ENCODE data around the gene FSTL3. TPM values are rescaled to one million over a fixed set of nuclear protein-coding genes. Genes with fewer than 3 reads are reported as not detected.
A peak's percentile ranks its signal among the peaks of the same experiment; 100 is the strongest.

FSTL3 gene
- total RNA-seq, 2 donors from 2014 or later: 64.4 to 437 TPM

GRCh38 chr19:670609-671075 lies 5.5 kb upstream of the FSTL3 start:
- H3K4me3 ChIP-seq: no peak overlapping the region
- H3K36me3 ChIP-seq: no peaks in the 10 kb centered on the region
- H3K27me3 ChIP-seq: no peaks in the 10 kb centered on the region
- H3K9me3 ChIP-seq: no peaks in the 10 kb centered on the region
- peaks cover 0 to 26% of the 10 kb centered on the region in 2 donors for H3K4me1 ChIP-seq
- H3K27ac ChIP-seq: no peak overlapping the region
- DNase-seq (ENCODE audit: low spot score): no peak
- no peak for TF ChIP-seq CTCF (IDR thresholded peaks at IDR 0.05)

- no peaks in the 10 kb centered on the region for H3K9me3 ChIP-seq
- peaks cover 5% of the 10 kb centered on the region for H3K36me3 ChIP-seq
- no peak for TF ChIP-seq CTCF (IDR thresholded peaks at IDR 0.05)
- no peak for DNase-seq (ENCODE audit: low spot score)
- peaks cover 0 to 53% of the 10 kb centered on the region in 2 donors for H3K4me1 ChIP-seq
- no peaks in the 10 kb centered on the region for H3K27me3 ChIP-seq
- no peak overlapping the region for H3K4me3 ChIP-seq
- peak overlapping the region; percentile 91 to 100 for H3K27ac ChIP-seq
Measured at GRCh38 chr19:674282-675151, 1.7 kb upstream of the FSTL3 start.

GRCh38 chr19:676007-676338 lies 219 bp upstream of the FSTL3 start:
- H3K27ac ChIP-seq: peak overlapping the region; percentile 91 to 100
- H3K27me3 ChIP-seq: no peaks in the 10 kb centered on the region
- DNase-seq (ENCODE audit: low spot score): no peak
- H3K9me3 ChIP-seq: no peaks in the 10 kb centered on the region
- peaks cover 5% of the 10 kb centered on the region for H3K36me3 ChIP-seq
- H3K4me3 ChIP-seq: peak overlapping the region; percentile 61 to 72
- H3K4me1 ChIP-seq: peaks cover 0 to 56% of the 10 kb centered on the region in 2 donors
- no peak for TF ChIP-seq CTCF (IDR thresholded peaks at IDR 0.05)

- no peak for TF ChIP-seq CTCF (IDR thresholded peaks at IDR 0.05)
- Histone ChIP-seq H3K4me3 (peak overlapping the region; percentile 61 to 72), H3K36me3 (peaks cover 14% of the 10 kb centered on the region), H3K27ac (peak overlapping the region; percentile 91 to 100), H3K9me3 (no peaks in the 10 kb centered on the region), H3K4me1 (peaks cover 0 to 56% of the 10 kb centered on the region in 2 donors), H3K27me3 (no peaks in the 10 kb centered on the region)
- peak; percentile 92 for DNase-seq (ENCODE audit: low spot score)
Measured at GRCh38 chr19:677201-677600, 1.0 kb downstream of the FSTL3 start.

GRCh38 chr19:677601-678436 lies 1.6 kb downstream of the FSTL3 start:
- TF ChIP-seq CTCF (IDR thresholded peaks at IDR 0.05): no peak

More at GRCh38 chr19:677601-678436, 1.6 kb downstream of the FSTL3 start:
- Histone ChIP-seq H3K9me3 (no peaks in the 10 kb centered on the region), H3K4me1 (peaks cover 0 to 56% of the 10 kb centered on the region in 2 donors), H3K36me3 (peaks cover 14% of the 10 kb centered on the region), H3K27ac (peak overlapping the region; percentile 91 to 100), H3K27me3 (no peaks in the 10 kb centered on the region), H3K4me3 (peak overlapping the region; percentile 61 to 72)
- DNase-seq (ENCODE audit: low spot score): no peak
